ENCODE measurements around the gene RCN1.

GRCh38 chr11:32109592-32109991, 18.7 kb downstream of the RCN1 start:
- no peak for TF ChIP-seq CTCF (IDR thresholded peaks at IDR 0.05; ENCODE audit: insufficient read depth, low read depth, low read length)
- no peak for TF ChIP-seq EZH2 (IDR thresholded peaks at IDR 0.05; ENCODE audit: insufficient read depth, low read length)

Data from astrocyte (in vitro differentiated cells and primary cell).